CD4-positive, alpha-beta T cell treated with Interferon gamma for 1 hour (primary cell): ENCODE results near the gene UQCRFS1.
"Not testable (repeated sequence)": the region's sequence is repeated elsewhere in the genome, so short reads cannot be mapped to it uniquely, and the experiment has no call there.

ENCODE experiments used
- DNase-seq: peaks from one replicate; pipeline ENCODE4 v3.0.0-alpha.2; 2020

The UQCRFS1 gene

GRCh38 chr19:29212648-29213573 lies at the start of gene UQCRFS1:
TSS of gene UQCRFS1 (minus strand) at chr19:29213151. CDS start at chr19:29213118, 33 bp downstream.
- DNase-seq, result peak; percentile 96

- DNase-seq, result no peak
Measured at GRCh38 chr19:29262085-29262484, 49.1 kb upstream of the UQCRFS1 start.

- DNase-seq, result no peak
Measured at GRCh38 chr19:29260477-29261317, 47.7 kb upstream of the UQCRFS1 start.

- no peak for DNase-seq
Measured at GRCh38 chr19:29259867-29260281, 46.9 kb upstream of the UQCRFS1 start.

- no peak for DNase-seq
Measured at GRCh38 chr19:29259153-29259552, 46.2 kb upstream of the UQCRFS1 start.

GRCh38 chr19:29256516-29256915 lies 43.6 kb upstream of the UQCRFS1 start:
- no peak for DNase-seq

- DNase-seq, result no peak
Measured at GRCh38 chr19:29255912-29256311, 43.0 kb upstream of the UQCRFS1 start.

- no peak for DNase-seq
Measured at GRCh38 chr19:29255006-29255405, 42.1 kb upstream of the UQCRFS1 start.

GRCh38 chr19:29249798-29250197 lies 36.8 kb upstream of the UQCRFS1 start:
- DNase-seq, result not testable (repeated sequence)

- no peak for DNase-seq
Measured at GRCh38 chr19:29248332-29248844, 35.4 kb upstream of the UQCRFS1 start.

- DNase-seq, result no peak
Measured at GRCh38 chr19:29247872-29248271, 34.9 kb upstream of the UQCRFS1 start.

- no peak for DNase-seq
Measured at GRCh38 chr19:29247471-29247870, 34.5 kb upstream of the UQCRFS1 start.

GRCh38 chr19:29247051-29247450 lies 34.1 kb upstream of the UQCRFS1 start:
- no peak for DNase-seq

GRCh38 chr19:29245215-29245614 lies 32.3 kb upstream of the UQCRFS1 start:
- DNase-seq, result no peak

- DNase-seq, result no peak
Measured at GRCh38 chr19:29241324-29241723, 28.4 kb upstream of the UQCRFS1 start.

GRCh38 chr19:29239213-29239776 lies 26.3 kb upstream of the UQCRFS1 start:
- DNase-seq, result no peak

GRCh38 chr19:29233591-29233990 lies 20.6 kb upstream of the UQCRFS1 start:
- DNase-seq, result no peak

GRCh38 chr19:29232315-29232852 lies 19.4 kb upstream of the UQCRFS1 start:
- DNase-seq, result no peak

- not testable (repeated sequence) for DNase-seq
Measured at GRCh38 chr19:29231306-29231705, 18.4 kb upstream of the UQCRFS1 start.

GRCh38 chr19:29217616-29218015 lies 4.7 kb upstream of the UQCRFS1 start:
- DNase-seq, result no peak

- DNase-seq, result no peak
Measured at GRCh38 chr19:29216021-29216420, 3.1 kb upstream of the UQCRFS1 start.

- no peak for DNase-seq
Measured at GRCh38 chr19:29215322-29215845, 2.4 kb upstream of the UQCRFS1 start.

- DNase-seq, result no peak
Measured at GRCh38 chr19:29214411-29214810, 1.5 kb upstream of the UQCRFS1 start.
